HG02884 (cell line): ENCODE data around the gene CAPN5.

Experiments
- ATAC-seq: cut with Tn5 transposase; IDR thresholded peaks from one replicate; pipeline ENCODE4 v1.9.1; 2021; ENCODE audit warnings: mild to moderate bottlenecking, moderate library complexity; ENCODE audit not compliant: unreplicated experiment

Gene CAPN5

GRCh38 chr11:77146261-77147035 is 79.7 kb downstream of the CAPN5 start:
- ATAC-seq, result no peak

- ATAC-seq, result no peak
These were observed 80.2 kb downstream of the CAPN5 start for GRCh38 chr11:77147036-77147315.

GRCh38 chr11:77147668-77148321 is 81.0 kb downstream of the CAPN5 start:
- no peak for ATAC-seq

GRCh38 chr11:77148963-77149715 is 82.4 kb downstream of the CAPN5 start:
- ATAC-seq, result no peak

GRCh38 chr11:77149716-77150392 is 83.1 kb downstream of the CAPN5 start:
- ATAC-seq, result no peak

- no peak for ATAC-seq
These were observed 84.1 kb downstream of the CAPN5 start for GRCh38 chr11:77150836-77151235.

- ATAC-seq, result no peak
These were observed 85.2 kb downstream of the CAPN5 start for GRCh38 chr11:77151804-77152509.

GRCh38 chr11:77152846-77153245 is 86.1 kb downstream of the CAPN5 start:
- no peak for ATAC-seq

GRCh38 chr11:77153276-77154185 is 86.8 kb downstream of the CAPN5 start:
- ATAC-seq, result no peak

GRCh38 chr11:77154381-77155081 is 87.8 kb downstream of the CAPN5 start:
- ATAC-seq, result no peak

GRCh38 chr11:77155082-77155475 is 88.3 kb downstream of the CAPN5 start:
- no peak for ATAC-seq

GRCh38 chr11:77155556-77156130 is 88.9 kb downstream of the CAPN5 start:
- no peak for ATAC-seq

GRCh38 chr11:77156396-77157195 is 89.8 kb downstream of the CAPN5 start:
- ATAC-seq, result no peak

- no peak for ATAC-seq
These were observed 91.4 kb downstream of the CAPN5 start for GRCh38 chr11:77158041-77158695.

GRCh38 chr11:77159219-77159936 is 92.6 kb downstream of the CAPN5 start:
- no peak for ATAC-seq

- ATAC-seq, result no peak
These were observed 93.2 kb downstream of the CAPN5 start for GRCh38 chr11:77159937-77160495.

- ATAC-seq, result no peak
These were observed 96.5 kb downstream of the CAPN5 start for GRCh38 chr11:77163271-77163670.
